OCI-LY7 (cell line): ENCODE data around the gene TARS3.

ENCODE experiments used
- CTCF ChIP-seq: fragments of 200-600 bp; sonication (generic); conservative IDR thresholded peaks from 2 replicates; pipeline ENCODE4 v1.5.1; 2014; ENCODE audit warnings: mild to moderate bottlenecking, antibody characterized with exemption, low read length, moderate library complexity, mixed read lengths
- EZH2phosphoT487 ChIP-seq: fragments of 200-600 bp; sonication (generic); IDR thresholded peaks from 2 replicates; pipeline ENCODE4 v1.6.1; 2018; ENCODE audit warnings: low read depth, borderline replicate concordance, mild to moderate bottlenecking, mixed run types, antibody characterized with exemption, low read length, moderate library complexity, mixed read lengths

- TF ChIP-seq CTCF (no peak), EZH2phosphoT487 (no peak)
These were observed 66.1 kb downstream of the TARS3 start for GRCh38 chr15:101657968-101658784.
